Peyer's patch (tissue), 4 donors: ENCODE measurements around the gene AP3D1. TPM values are rescaled to one million over a fixed set of nuclear protein-coding genes. Genes with fewer than 3 reads are reported as not detected.

Experiments used
- DNase-seq, 3 donors: peaks; one replicate each; pipeline ENCODE4 v3.0.0-alpha.2; 2017 to 2019
- H3K27ac ChIP-seq, 4 donors: fragments of 200-600 bp; sonication (generic); one replicate each; pipeline ENCODE4 v1.5.1; 2016 to 2019
- H3K27me3 ChIP-seq, 2 donors: fragments of 200-600 bp; sonication (generic); one replicate each; pipeline ENCODE4 v1.5.1; 2019
- H3K36me3 ChIP-seq, 3 donors: fragments of 200-600 bp; sonication (generic); one replicate each; pipeline ENCODE4 v1.5.1; 2016 to 2019
- H3K4me1 ChIP-seq, 4 donors: fragments of 200-600 bp; sonication (generic); one replicate each; pipeline ENCODE4 v1.5.1; 2016 to 2019
- H3K4me3 ChIP-seq, 4 donors: fragments of 200-600 bp; sonication (generic); 1 replicate in 3 of 4; 2 replicates in 1 of 4; pipeline ENCODE4 v1.5.1; 2016 to 2019; ENCODE audit warnings: mild to moderate bottlenecking in 1 of 4
- H3K9me3 ChIP-seq, 4 donors: fragments of 200-600 bp; sonication (generic); one replicate each; pipeline ENCODE4 v1.5.1; 2016 to 2019; ENCODE audit warnings: mild to moderate bottlenecking in 1 of 4
- POLR2A ChIP-seq, 2 donors: fragments of 450-650 bp; IDR thresholded peaks; one replicate each; pipeline ENCODE4 v1.5.1; 2017; ENCODE audit warnings: antibody characterized with exemption in 2 of 2, mild to moderate bottlenecking in 2 of 2, moderate library complexity in 2 of 2
- total RNA-seq, 4 donors: library from RNA; depleted of rRNA; stranded (reverse); fragments of >200 nt; gene quantifications; one replicate each; pipeline ENCODE4 v1.1.0, GENCODE V29; 2016
- TF ChIP-seq, protein P1 (sequence below), 6 experiments: fragments of 450-650 bp in 4 of 6; fragments of 200-600 bp in 2 of 6; sonication (generic) in 1 of 6; IDR thresholded peaks; one replicate each; pipeline ENCODE4 v1.5.1; 2017 to 2019; ENCODE audit warnings: antibody characterized with exemption in 6 of 6, mild to moderate bottlenecking in 3 of 6, moderate library complexity in 1 of 6

Gene AP3D1
- total RNA-seq, 4 donors from 2014 or later: 104 to 136 (median 122) TPM

DNA sequence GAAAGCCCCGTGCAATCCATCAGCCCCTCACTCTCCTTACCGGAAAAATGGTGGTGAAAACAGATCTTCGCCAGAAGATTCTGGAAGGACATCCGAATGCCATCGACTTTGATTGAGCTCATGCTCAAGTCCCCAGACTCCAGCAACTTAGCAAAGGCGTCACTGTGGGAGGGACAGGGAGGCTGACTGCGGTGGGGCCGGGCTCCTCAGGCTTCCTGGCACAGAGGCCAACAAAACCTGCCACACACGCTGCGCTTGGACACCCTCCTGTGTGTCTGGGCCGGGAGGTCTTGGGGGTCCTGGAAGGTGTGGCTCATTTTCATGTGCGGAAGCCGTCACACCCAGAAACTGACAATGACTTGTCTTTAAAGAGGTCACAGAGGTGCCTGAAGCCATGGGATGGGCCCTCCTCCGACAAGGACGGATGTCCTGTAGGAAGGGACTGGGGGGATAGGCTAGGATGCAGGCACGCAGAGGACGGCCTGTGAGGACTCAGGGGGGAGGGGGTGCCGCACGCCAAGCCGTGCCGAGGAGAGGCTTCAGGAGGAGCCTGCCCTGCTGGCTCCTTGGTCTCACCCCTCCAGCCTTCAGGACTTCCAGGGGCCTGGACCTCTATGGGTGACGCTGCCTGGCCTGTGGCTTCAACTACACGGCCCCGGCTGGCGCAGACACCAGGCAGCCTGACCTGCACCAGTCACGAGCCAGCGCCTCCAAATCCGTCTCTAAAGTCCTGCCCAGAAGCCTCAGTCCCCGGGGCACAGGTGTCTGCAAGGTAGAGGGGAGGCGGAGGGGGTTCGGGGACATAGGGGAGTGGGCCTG is 42.1 kb downstream of the AP3D1 start:
- no peak for DNase-seq
- no peak overlapping the region for H3K4me3 ChIP-seq
- H3K36me3 ChIP-seq: peaks cover 0 to 95% (median 0%) of the 10 kb centered on the region in 3 donors
- no peaks in the 10 kb centered on the region for H3K27me3 ChIP-seq
- H3K9me3 ChIP-seq: peaks cover 0 to 4% (median 0%) of the 10 kb centered on the region in 4 donors
- TF ChIP-seq POLR2A (IDR thresholded peaks at IDR 0.05): no peak
- TF ChIP-seq, protein P1, sequence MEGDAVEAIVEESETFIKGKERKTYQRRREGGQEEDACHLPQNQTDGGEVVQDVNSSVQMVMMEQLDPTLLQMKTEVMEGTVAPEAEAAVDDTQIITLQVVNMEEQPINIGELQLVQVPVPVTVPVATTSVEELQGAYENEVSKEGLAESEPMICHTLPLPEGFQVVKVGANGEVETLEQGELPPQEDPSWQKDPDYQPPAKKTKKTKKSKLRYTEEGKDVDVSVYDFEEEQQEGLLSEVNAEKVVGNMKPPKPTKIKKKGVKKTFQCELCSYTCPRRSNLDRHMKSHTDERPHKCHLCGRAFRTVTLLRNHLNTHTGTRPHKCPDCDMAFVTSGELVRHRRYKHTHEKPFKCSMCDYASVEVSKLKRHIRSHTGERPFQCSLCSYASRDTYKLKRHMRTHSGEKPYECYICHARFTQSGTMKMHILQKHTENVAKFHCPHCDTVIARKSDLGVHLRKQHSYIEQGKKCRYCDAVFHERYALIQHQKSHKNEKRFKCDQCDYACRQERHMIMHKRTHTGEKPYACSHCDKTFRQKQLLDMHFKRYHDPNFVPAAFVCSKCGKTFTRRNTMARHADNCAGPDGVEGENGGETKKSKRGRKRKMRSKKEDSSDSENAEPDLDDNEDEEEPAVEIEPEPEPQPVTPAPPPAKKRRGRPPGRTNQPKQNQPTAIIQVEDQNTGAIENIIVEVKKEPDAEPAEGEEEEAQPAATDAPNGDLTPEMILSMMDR (IDR thresholded peaks at IDR 0.05): no peak
- no peak overlapping the region for H3K27ac ChIP-seq
- peaks cover 0 to 4% (median 0%) of the 10 kb centered on the region in 4 donors for H3K4me1 ChIP-seq

DNA sequence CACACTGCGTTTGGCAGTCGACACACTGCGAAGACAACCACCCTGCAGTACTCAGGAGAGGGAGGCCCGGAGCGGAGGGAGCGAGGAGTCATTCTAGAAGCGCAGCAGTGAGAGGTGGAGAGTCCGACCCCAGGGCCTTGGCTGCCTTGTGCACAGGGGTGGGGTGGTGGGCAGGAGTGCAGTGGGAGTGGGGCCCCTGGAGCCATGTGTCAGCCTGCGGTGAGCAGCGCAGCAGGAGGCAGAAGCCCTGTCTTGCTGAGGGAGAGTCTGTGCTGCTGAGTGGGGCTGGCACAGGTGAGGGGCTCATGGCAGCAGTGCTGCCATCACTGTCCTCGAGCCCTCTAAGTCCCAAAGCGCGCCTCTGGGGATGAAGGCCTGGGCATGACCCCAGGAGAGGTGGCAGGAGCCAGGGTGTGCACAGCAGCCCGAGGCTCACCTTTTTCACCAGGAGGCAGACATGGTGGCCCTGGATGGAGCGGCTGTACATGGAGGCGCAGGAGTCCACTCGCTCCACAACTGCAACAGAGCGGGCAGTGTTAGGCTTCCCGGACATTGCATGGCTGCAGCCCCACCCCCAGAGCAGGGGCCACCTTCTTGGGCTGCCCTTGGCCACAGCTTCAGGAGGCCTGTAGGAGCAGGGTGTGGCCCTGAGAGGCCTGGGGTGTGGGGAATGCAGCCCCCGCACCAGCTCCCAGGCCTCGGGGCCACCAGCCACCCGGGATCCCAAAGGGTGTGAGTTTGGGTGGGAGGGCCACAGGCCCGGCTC is 42.9 kb downstream of the AP3D1 start:
- Histone ChIP-seq H3K4me1 (peaks cover 0 to 4% (median 0%) of the 10 kb centered on the region in 4 donors), H3K27me3 (no peaks in the 10 kb centered on the region), H3K4me3 (no peak overlapping the region), H3K36me3 (peaks cover 0 to 89% (median 0%) of the 10 kb centered on the region in 3 donors), H3K27ac (no peak overlapping the region), H3K9me3 (peaks cover 0 to 4% (median 0%) of the 10 kb centered on the region in 4 donors)
- DNase-seq: no peak
- TF ChIP-seq, protein P1 (IDR thresholded peaks at IDR 0.05): no peak
- no peak for TF ChIP-seq POLR2A (IDR thresholded peaks at IDR 0.05)

DNA sequence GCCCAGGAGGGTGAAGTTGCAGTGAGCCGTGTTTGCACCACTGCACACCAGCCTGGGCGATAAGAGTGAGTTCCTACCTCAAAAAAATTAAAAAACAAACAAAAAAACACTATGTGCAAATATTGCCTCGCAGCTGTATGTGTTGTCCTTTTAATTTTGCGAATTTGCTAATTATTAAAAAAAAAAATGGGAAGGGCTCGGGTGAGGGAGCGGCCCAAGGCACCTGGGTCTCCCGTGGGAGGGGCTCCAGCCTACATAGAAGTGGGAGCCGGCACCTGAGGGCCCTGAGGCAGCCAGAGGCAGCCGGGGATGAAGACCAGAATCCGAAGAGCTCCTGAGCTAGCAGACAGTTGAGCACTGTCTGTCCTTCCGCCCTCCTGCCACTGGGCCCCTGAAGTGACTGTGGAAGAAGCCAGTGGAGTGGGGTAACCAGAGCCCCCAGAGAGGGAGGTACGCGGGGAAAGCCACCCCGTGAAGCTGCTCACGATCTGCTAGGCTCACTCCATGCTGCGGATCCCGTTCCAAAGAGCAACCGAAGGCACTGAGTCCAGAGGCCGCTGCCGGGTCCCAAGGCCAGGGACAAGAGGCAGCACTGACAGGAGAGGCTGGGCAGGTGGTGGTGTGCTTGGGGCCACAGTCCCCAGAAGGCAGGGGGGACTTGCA is 48.2 kb downstream of the AP3D1 start:
- TF ChIP-seq, protein P1 (IDR thresholded peaks at IDR 0.05): no peak
- no peak for TF ChIP-seq POLR2A (IDR thresholded peaks at IDR 0.05)
- DNase-seq: no peak
- H3K4me1 ChIP-seq: no peaks in the 10 kb centered on the region
- no peak overlapping the region for H3K4me3 ChIP-seq
- peaks cover 0 to 78% (median 0%) of the 10 kb centered on the region in 3 donors for H3K36me3 ChIP-seq
- H3K27ac ChIP-seq: no peak overlapping the region
- peaks cover 0 to 4% (median 0%) of the 10 kb centered on the region in 4 donors for H3K9me3 ChIP-seq
- no peaks in the 10 kb centered on the region for H3K27me3 ChIP-seq

DNA sequence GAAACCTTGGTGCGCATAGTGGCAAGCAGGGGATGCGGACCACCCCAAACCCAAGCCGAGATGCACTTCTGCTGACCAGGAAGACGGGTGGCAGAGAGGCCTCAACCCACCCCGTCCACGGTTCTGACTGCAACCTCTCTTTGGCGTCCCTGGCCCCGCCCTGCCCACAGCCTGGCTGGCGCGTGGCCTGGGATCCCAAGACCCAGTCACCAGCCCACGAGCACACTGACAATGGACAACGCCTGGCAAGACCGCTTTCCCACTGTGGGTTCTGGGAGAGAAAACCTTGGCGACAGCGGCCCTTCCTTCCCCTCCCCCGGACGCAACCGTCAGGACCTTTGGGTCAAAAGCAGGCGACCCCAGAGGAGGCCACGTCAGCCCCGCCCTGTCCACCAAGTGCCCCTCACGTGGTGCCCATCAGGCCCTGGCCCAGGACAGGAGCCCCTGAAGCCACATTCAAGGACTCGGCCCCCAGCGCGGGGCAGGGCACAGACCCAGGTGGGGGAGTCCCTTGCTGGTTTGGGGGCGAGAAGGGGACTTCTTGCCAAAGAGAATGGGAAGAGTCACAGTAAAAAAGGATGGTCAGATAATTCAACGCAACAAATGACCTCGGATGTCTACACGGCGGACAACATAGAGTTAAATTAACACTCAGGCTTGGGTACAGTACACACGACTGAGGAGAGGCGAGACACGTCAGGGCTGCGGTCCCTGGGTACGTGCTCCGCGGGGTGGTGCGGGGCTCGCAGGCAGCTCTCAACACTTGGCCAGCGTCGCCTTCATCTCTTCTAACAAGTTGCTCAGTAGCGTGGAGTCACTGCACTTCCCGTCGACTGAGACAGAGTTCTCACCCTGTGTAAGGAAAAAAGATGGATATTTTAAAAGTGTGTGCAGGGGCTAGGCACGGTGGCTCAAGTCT is 49.7 kb downstream of the AP3D1 start:
- TF ChIP-seq, protein P1 (IDR thresholded peaks at IDR 0.05): no peak
- no peak for TF ChIP-seq POLR2A (IDR thresholded peaks at IDR 0.05)
- Histone ChIP-seq H3K27me3 (no peaks in the 10 kb centered on the region), H3K9me3 (peaks cover 0 to 4% (median 0%) of the 10 kb centered on the region in 4 donors), H3K27ac (no peak overlapping the region), H3K4me1 (peaks cover 0 to 12% (median 9%) of the 10 kb centered on the region in 4 donors), H3K36me3 (peaks cover 0 to 63% (median 0%) of the 10 kb centered on the region in 3 donors), H3K4me3 (no peak overlapping the region)
- no peak for DNase-seq
